Adipocyte (in vitro differentiated cells): ENCODE results near the gene DNER.
"Not testable (repeated sequence)": the region's sequence is repeated elsewhere in the genome, so short reads cannot be mapped to it uniquely, and the experiment has no call there.

Experiments
- DNase-seq: peaks from one replicate; pipeline ENCODE4 v3.0.0-alpha.2; 2015; ENCODE audit warnings: low read depth
- H3K27me3 ChIP-seq: replicated peaks from 2 replicates; pipeline ENCODE4 v1.7.0; 2013; ENCODE audit warnings: mild to moderate bottlenecking, low read length, moderate library complexity; ENCODE audit not compliant: control insufficient read depth, insufficient read depth
- H3K36me3 ChIP-seq: 2 replicates; pipeline ENCODE4 v1.7.0; 2013; ENCODE audit warnings: low read length, mild to moderate bottlenecking, moderate library complexity; ENCODE audit not compliant: control insufficient read depth, insufficient read depth, severe bottlenecking
- H3K4me1 ChIP-seq: 2 replicates; pipeline ENCODE4 v1.7.0; 2013; ENCODE audit warnings: mild to moderate bottlenecking, low read length, moderate library complexity; ENCODE audit not compliant: control insufficient read depth, insufficient read depth
- H3K4me3 ChIP-seq: 2 replicates; pipeline ENCODE4 v1.7.0; 2013; ENCODE audit warnings: mild to moderate bottlenecking, low read length, moderate library complexity
- H3K9ac ChIP-seq: 2 replicates; pipeline ENCODE4 v1.7.0; 2013; ENCODE audit warnings: mild to moderate bottlenecking, low read length, moderate library complexity
- H3K9me3 ChIP-seq: 2 replicates; pipeline ENCODE4 v1.7.0; 2013; ENCODE audit warnings: mild to moderate bottlenecking, low read length, moderate library complexity; ENCODE audit not compliant: control insufficient read depth

Gene DNER

DNA sequence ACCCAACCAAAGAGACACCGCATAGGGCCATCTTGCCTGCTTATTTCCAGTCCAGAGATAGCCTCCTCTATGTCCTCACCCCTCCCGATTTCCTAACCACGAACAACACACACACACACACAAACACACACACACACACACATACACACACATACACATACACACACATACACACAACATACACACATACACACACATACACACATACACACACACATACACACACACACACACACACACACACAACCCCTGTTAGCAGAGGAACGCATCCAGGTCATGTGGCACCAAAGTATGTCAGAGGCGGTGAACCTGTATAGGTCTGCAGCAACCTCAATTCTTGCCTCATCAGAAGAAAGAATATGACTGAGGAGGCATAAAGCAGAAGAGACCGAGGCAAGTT is 18.5 kb upstream of the DNER start:
- H3K36me3 ChIP-seq: no peaks in the 10 kb centered on the region
- H3K9me3 ChIP-seq: peaks cover 3% of the 10 kb centered on the region
- H3K4me3 ChIP-seq: no peak overlapping the region
- no peaks in the 10 kb centered on the region for H3K27me3 ChIP-seq
- DNase-seq: no peak
- H3K9ac ChIP-seq: no peak overlapping the region
- no peaks in the 10 kb centered on the region for H3K4me1 ChIP-seq

DNA sequence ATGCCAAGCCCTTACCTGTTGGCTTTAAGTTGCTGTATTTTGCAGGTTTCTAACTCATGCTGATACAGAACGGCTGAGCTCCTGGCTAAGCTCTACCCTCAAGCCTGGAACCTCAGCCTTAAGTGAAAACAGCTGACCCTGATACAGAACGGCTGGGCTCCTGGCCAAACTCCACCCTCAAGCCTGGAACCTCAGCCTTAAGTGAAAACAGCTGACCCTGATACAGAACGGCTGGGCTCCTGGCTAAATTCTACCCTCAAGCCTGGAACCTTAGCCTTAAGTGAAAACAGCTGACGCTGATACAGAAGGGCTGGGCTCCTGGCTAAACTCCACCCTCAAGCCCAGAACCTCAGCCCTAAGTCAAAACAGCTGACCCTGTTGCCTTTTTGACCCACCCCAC is 17.6 kb upstream of the DNER start:
- Histone ChIP-seq H3K9ac (no peak overlapping the region), H3K9me3 (no peaks in the 10 kb centered on the region), H3K4me1 (no peaks in the 10 kb centered on the region), H3K4me3 (no peak overlapping the region), H3K36me3 (no peaks in the 10 kb centered on the region), H3K27me3 (no peaks in the 10 kb centered on the region)
- DNase-seq: peak; percentile 75

DNA sequence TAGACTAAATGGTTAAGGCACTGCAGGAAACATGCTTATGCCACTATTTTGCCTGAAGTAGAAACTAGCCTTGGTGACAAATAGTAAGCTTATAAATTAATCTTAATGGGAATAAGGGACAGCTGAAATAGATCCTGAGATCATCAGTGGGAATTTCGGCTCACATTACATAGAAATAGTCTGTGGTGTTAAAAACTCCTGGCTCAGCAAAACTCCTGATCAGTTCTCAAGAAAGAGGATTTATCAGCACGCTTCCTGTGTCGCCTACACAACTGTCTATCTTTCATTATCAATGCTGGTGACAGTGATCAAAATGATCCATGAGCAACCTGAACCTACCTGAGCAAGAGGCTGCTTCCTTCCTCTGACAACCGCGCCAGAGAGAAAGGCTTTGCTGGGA is 17.0 kb upstream of the DNER start:
- no peak for DNase-seq

DNA sequence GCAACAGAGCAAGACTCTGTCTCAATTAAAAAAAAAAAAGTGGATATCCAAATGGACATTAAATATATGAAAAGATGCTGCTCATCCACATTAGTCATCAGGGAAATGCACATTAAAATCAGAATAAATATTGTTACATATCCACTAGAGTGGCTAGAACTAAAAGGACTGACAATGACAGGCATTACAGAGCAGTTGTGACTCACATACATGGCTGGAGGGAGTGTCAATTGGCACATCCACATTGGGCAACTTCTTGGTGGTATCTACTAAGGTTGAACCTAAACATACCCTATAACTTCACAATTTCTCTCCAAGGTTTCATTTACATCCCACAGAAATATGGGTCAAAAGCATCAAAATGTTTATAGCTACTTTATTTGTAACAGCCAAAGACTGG is 14.0 kb upstream of the DNER start:
- H3K27me3 ChIP-seq: no peaks in the 10 kb centered on the region
- no peak overlapping the region for H3K9ac ChIP-seq
- H3K36me3 ChIP-seq: no peaks in the 10 kb centered on the region
- no peaks in the 10 kb centered on the region for H3K9me3 ChIP-seq
- peaks cover 4% of the 10 kb centered on the region for H3K4me1 ChIP-seq
- H3K4me3 ChIP-seq: no peak overlapping the region
- DNase-seq: no peak

More for the DNA sequence above, 17.0 kb upstream of the DNER start:
- no peaks in the 10 kb centered on the region for H3K27me3 ChIP-seq
- no peak overlapping the region for H3K9ac ChIP-seq
- H3K36me3 ChIP-seq: no peaks in the 10 kb centered on the region
- H3K9me3 ChIP-seq: no peaks in the 10 kb centered on the region
- H3K4me1 ChIP-seq: no peaks in the 10 kb centered on the region
- H3K4me3 ChIP-seq: no peak overlapping the region

DNA sequence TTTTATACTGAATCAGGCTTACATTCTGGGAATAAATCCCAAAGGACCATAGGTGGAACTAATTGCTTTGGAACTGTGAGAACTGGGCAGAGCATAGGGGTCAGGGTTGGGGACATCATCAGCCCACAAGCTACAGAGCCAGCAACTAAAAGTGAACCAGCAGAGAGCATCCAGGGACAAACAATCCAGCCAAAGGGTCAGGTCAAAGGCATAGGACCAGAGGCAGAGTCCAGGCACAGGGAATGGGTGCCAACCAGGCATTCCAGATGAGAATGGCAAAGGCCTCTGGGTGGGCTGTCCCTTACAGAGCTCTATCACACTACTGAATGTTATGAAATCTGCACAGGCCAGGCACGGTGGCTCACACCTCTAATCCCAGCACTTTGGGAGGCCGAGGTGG is 12.3 kb upstream of the DNER start:
- no peak overlapping the region for H3K4me3 ChIP-seq
- no peak overlapping the region for H3K9ac ChIP-seq
- no peaks in the 10 kb centered on the region for H3K36me3 ChIP-seq
- no peaks in the 10 kb centered on the region for H3K9me3 ChIP-seq
- H3K27me3 ChIP-seq: no peaks in the 10 kb centered on the region
- H3K4me1 ChIP-seq: peaks cover 4% of the 10 kb centered on the region
- DNase-seq: no peak

DNA sequence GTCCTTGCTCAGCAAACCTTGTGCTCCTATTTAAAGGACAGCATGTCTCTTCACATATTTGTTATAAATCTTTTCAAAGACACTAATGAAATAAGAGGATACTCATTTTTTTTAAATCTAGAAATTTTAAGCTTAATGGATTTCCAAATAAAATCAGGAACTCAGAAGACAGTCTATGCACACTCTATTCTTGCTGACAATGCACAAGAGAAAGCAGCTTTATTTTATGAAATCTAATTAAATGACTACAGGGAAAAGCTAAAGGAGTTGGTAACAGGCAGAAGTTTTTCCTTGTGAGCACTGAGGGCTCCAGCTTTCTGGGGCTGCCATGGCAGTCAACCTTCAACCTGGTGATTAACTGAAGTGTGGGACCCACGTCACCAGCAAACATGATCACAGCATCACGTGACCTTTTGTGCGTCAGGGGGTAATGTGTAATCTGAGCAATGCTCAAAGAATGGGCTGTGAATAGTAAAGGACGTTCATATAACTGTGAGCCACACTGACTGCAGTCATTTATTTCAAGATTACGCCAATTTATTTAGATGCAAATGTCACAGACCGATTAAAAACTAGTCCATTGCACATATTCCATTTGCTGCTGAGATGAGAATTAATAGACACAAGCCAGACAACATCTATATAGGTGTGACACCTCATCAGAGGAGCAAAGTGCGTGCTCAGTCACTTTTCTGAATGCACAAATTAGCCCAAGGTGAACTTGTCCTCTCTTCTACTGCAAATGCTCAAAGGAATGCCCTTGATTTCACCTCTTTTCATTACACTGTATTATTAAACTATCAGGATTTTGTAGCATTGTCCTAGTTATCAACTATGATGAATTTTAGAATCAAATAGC is 11.6 kb upstream of the DNER start:
- Histone ChIP-seq H3K36me3 (no peaks in the 10 kb centered on the region), H3K4me1 (peaks cover 4% of the 10 kb centered on the region), H3K4me3 (no peak overlapping the region), H3K27me3 (no peaks in the 10 kb centered on the region), H3K9ac (no peak overlapping the region), H3K9me3 (no peaks in the 10 kb centered on the region)
- DNase-seq: peak; percentile 40

DNA sequence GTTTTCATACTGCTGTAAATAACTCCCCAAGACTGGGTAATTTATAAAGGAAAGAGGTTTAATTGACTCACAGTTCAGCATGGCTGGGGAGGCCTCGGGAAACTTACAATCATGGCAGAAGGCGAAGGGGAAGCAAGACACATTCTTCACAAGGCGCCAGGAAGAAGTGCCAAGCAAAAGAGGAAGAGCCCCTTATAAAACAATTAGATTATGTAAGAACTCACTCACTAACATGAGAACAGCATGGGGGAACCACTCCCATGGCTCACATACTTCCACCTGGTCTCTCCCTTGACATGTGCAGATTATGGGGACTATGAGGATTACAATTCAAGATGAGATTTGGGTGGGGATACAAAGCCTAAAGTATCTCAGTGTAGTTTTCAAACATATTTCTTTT is 8.8 kb upstream of the DNER start:
- H3K27me3 ChIP-seq, H3K36me3 ChIP-seq, H3K9ac ChIP-seq, DNase-seq, H3K9me3 ChIP-seq, H3K4me3 ChIP-seq, H3K4me1 ChIP-seq: not testable (repeated sequence)

DNA sequence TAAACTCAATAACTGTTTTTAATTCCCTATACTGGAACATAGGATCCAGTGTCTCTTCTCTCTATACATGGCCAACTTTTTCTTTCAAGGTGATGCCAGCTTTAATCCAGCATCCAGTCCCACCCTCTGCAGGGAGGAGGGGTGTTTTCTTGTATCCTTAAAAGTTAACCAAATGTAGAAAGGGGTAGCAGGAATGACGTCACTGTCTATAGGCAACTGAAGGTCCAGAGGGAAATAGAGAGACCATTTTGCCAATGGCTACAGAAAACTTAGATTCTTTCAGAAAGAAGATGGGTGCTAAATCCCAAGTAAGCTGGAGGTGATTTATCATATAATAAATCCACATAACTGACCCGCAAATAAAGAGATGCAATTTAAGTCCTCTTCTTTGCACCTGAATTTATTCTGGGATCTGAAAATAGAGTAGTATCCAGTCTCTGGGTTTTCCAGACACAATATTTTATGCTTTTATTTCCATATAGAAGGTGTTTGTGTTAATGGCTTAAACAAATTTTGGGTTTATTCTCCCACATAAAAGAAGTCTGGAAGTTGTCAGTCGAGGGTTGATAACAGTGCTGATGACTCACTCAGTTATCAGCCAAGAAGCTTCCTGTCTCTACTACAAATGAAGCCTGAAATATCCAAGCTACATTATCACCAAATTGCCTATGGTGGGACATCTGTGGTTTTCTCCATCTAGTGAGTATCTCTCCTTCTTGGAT is 5.7 kb upstream of the DNER start:
- peaks cover 18% of the 10 kb centered on the region for H3K27me3 ChIP-seq
- no peaks in the 10 kb centered on the region for H3K36me3 ChIP-seq
- no peaks in the 10 kb centered on the region for H3K9me3 ChIP-seq
- DNase-seq: no peak
- no peak overlapping the region for H3K4me3 ChIP-seq
- peaks cover 2% of the 10 kb centered on the region for H3K4me1 ChIP-seq
- H3K9ac ChIP-seq: no peak overlapping the region

DNA sequence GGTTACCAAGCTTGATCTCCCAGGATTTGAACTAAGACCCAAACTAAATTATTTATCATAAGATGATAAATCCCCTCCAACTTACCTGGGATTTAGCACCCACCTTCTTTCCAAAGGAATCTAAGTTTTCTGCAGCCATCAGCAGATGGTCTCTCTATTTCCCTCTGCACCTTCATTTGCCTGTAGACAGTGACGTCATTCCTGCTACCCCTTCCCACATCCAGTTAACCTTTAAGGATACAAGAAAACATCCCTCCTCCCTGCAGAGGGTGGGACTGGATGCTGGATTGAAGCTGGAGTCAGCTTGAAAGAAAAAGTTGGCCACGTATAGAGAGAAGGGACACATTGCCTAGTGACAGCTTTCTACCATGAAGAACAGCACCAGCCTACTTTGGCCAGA is 3.7 kb upstream of the DNER start:
- no peaks in the 10 kb centered on the region for H3K9me3 ChIP-seq
- H3K4me1 ChIP-seq: peaks cover 7% of the 10 kb centered on the region
- no peak for DNase-seq
- no peak overlapping the region for H3K4me3 ChIP-seq
- H3K36me3 ChIP-seq: no peaks in the 10 kb centered on the region
- H3K9ac ChIP-seq: no peak overlapping the region
- H3K27me3 ChIP-seq: peaks cover 25% of the 10 kb centered on the region

DNA sequence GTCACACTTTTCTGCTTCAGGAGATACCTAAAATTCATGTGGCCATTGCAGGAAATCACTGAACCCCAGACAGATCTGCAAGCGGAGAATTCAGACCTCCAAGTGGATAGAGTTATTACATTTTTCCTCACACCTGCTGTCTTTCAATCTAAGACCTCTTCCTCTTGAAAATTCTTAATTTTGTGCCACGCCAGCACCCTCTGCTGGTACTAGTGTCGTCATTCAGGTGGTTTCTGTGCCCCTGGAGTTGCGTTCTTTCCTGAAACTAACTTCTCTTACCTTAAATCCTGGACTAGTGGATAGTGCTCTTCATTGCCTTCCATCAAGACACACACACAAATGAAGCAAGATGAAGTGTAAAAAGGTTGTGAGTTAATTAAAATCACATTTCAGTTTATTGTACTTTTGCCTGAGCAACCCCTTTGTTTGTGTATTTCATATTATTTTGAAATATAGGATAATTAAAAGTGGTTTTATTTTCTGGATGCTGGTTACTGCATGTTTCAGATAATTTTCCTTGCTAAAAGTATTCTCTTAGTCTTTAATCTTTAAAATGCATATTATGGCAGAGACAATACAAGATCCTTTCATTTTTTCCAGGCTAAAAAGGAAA is 1.6 kb upstream of the DNER start:
- Histone ChIP-seq H3K27me3 (peaks cover 42% of the 10 kb centered on the region), H3K4me3 (no peak overlapping the region), H3K9me3 (peaks cover 7% of the 10 kb centered on the region), H3K4me1 (peaks cover 7% of the 10 kb centered on the region), H3K36me3 (no peaks in the 10 kb centered on the region), H3K9ac (no peak overlapping the region)
- DNase-seq: peak; percentile 11

DNA sequence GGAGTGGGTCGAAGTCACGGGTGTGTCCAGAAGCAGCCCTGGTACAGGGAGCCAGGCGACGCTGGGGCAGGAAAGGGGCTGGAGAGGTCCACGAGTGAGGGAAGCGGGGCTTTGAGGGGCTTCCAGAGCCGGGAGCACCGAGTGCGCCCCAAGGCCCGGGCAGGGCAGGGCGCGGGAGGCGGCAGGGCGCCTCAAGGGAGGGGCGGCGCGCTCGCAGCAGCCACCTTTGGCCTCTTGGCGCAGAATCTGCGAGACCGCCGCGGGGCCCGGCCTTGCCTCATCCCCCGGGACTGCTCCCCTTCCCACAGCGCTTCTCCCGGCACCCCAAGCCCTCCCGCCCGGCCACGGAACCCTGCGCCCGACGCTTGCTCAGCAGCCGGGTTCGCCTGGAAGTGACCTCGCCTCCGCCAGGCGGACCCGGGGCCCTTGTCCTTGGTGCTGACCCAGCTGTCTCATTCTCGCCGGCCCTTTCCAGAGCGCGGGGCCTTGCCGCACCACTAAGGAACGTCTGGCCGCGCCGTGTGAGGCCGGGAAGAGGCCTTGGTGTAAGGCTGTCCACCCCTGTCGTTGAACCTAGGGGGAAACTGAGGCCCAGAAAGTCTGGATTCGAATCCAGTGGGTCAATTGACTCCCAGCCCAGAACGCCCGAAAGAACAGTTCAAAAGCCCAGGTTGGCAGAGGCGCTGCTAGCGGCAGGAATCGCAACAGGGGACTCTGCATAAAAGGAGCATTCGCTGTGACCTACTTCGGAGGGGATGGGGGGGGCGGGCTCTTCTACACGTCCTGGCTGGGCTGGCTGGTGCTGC is 584 bp upstream of the DNER start:
- H3K36me3 ChIP-seq: no peaks in the 10 kb centered on the region
- peak overlapping the region; percentile 70 for H3K4me3 ChIP-seq
- peak; percentile 84 for DNase-seq
- H3K9ac ChIP-seq: no peak overlapping the region
- peaks cover 7% of the 10 kb centered on the region for H3K4me1 ChIP-seq
- peaks cover 7% of the 10 kb centered on the region for H3K9me3 ChIP-seq
- H3K27me3 ChIP-seq: peaks cover 45% of the 10 kb centered on the region
